DND-41 (cell line): ENCODE data around the gene FRRS1L.

Source experiments
- ATAC-seq: fragments of 200-7000 bp; cut with Tn5 transposase; 3 replicates; pipeline ENCODE4 v1.9.1; 2021; ENCODE audit warnings: low read depth; ENCODE audit not compliant: insufficient read depth
- DNase-seq: peaks from one replicate; pipeline ENCODE4 v3.0.0-alpha.2; 2020
- H2AFZ ChIP-seq: 2 replicates; pipeline ENCODE4 v1.6.0; 2012; ENCODE audit warnings: low read depth, low read length
- H3K27ac ChIP-seq: 2 replicates; pipeline ENCODE4 v1.5.1; 2012; ENCODE audit warnings: low read length, inconsistent platforms
- H3K27me3 ChIP-seq: fragments of 200-600 bp; sonication (generic); 2 replicates; pipeline ENCODE4 v1.6.0; 2012; ENCODE audit warnings: low read length, mild to moderate bottlenecking, inconsistent platforms; ENCODE audit not compliant: insufficient read depth, poor library complexity
- H3K36me3 ChIP-seq: 2 replicates; pipeline ENCODE4 v1.5.1; 2012; ENCODE audit warnings: low read length, inconsistent platforms; ENCODE audit not compliant: insufficient read depth
- H3K4me1 ChIP-seq: 2 replicates; pipeline ENCODE4 v1.5.1; 2012; ENCODE audit warnings: mild to moderate bottlenecking, low read length; ENCODE audit not compliant: insufficient read depth
- H3K4me2 ChIP-seq: 2 replicates; pipeline ENCODE4 v1.6.0; 2012; ENCODE audit warnings: mild to moderate bottlenecking, moderate library complexity, low read length, inconsistent platforms; ENCODE audit not compliant: insufficient read depth
- H3K4me3 ChIP-seq, 2 experiments: fragments of 200-600 bp in 1 of 2; shearing (Covaris generic) in 1 of 2; 2 replicates each; pipeline ENCODE4 v1.5.1; 2012 to 2016; ENCODE audit warnings: inconsistent platforms in 2 of 2, low read length in 2 of 2, mild to moderate bottlenecking in 2 of 2, low read depth in 1 of 2, moderate library complexity in 1 of 2
- H3K79me2 ChIP-seq: 2 replicates; pipeline ENCODE4 v1.6.0; 2012; ENCODE audit warnings: low read length, inconsistent platforms; ENCODE audit not compliant: insufficient read depth
- H3K9ac ChIP-seq: 2 replicates; pipeline ENCODE4 v1.6.0; 2012; ENCODE audit warnings: low read depth, mild to moderate bottlenecking, inconsistent platforms, low read length, moderate library complexity
- H3K9me3 ChIP-seq: 2 replicates; pipeline ENCODE4 v1.5.1; 2012; ENCODE audit warnings: low read length, moderate library complexity, mild to moderate bottlenecking, inconsistent platforms; ENCODE audit not compliant: insufficient read depth, severe bottlenecking
- H4K20me1 ChIP-seq: 2 replicates; pipeline ENCODE4 v1.6.0; 2012; ENCODE audit warnings: low read length; ENCODE audit not compliant: insufficient read depth
- CTCF ChIP-seq: IDR thresholded peaks from 2 replicates; pipeline ENCODE4 v1.5.1; 2012; ENCODE audit warnings: borderline replicate concordance, low read length, moderate library complexity, mild to moderate bottlenecking; ENCODE audit not compliant: poor library complexity, severe bottlenecking; ENCODE audit errors: extremely low read depth
- EZH2 ChIP-seq: IDR thresholded peaks from 3 replicates; pipeline ENCODE4 v1.6.1; 2012; ENCODE audit warnings: borderline replicate concordance, low read depth, mild to moderate bottlenecking, moderate library complexity, low read length, inconsistent platforms; ENCODE audit not compliant: severe bottlenecking

Gene FRRS1L

GRCh38 chr9:109168170-109168569 is 1.1 kb upstream of the FRRS1L start:
- no peaks in the 10 kb centered on the region for H3K4me1 ChIP-seq
- DNase-seq (no peak), ATAC-seq (no peak)
- H3K4me3 ChIP-seq = no peak overlapping the region
- H4K20me1 ChIP-seq = no peaks in the 10 kb centered on the region
- peaks cover 3% of the 10 kb centered on the region for H3K27me3 ChIP-seq
- no peaks in the 10 kb centered on the region for H3K9me3 ChIP-seq
- no peak overlapping the region for H2AFZ ChIP-seq
- no peak overlapping the region for H3K27ac ChIP-seq
- TF ChIP-seq EZH2 = no peak
- no peak for TF ChIP-seq CTCF
- no peak overlapping the region for H3K9ac ChIP-seq
- H3K4me2 ChIP-seq = no peak overlapping the region
- H3K36me3 ChIP-seq = no peaks in the 10 kb centered on the region
- no peaks in the 10 kb centered on the region for H3K79me2 ChIP-seq

GRCh38 chr9:109167716-109168115 is 667 bp upstream of the FRRS1L start:
- Histone ChIP-seq H3K36me3 (no peaks in the 10 kb centered on the region), H3K4me3 (no peak overlapping the region), H3K9ac (no peak overlapping the region), H3K9me3 (no peaks in the 10 kb centered on the region), H3K79me2 (no peaks in the 10 kb centered on the region), H3K4me2 (no peak overlapping the region), H4K20me1 (no peaks in the 10 kb centered on the region), H3K27me3 (peaks cover 3% of the 10 kb centered on the region), H3K4me1 (no peaks in the 10 kb centered on the region), H3K27ac (no peak overlapping the region), H2AFZ (no peak overlapping the region)
- ATAC-seq (no peak), DNase-seq (no peak)
- TF ChIP-seq CTCF (no peak), EZH2 (no peak)

- Histone ChIP-seq H3K36me3 (no peaks in the 10 kb centered on the region), H3K9ac (no peak overlapping the region), H3K79me2 (no peaks in the 10 kb centered on the region), H3K9me3 (no peaks in the 10 kb centered on the region), H3K4me3 (no peak overlapping the region), H4K20me1 (no peaks in the 10 kb centered on the region), H3K4me2 (no peak overlapping the region), H3K27ac (no peak overlapping the region), H3K4me1 (no peaks in the 10 kb centered on the region), H2AFZ (no peak overlapping the region), H3K27me3 (peaks cover 3% of the 10 kb centered on the region)
- ATAC-seq = no peak
- TF ChIP-seq EZH2 (no peak), CTCF (no peak)
- no peak for DNase-seq
Measured at GRCh38 chr9:109166171-109166770, 778 bp downstream of the FRRS1L start.
